ENCODE data around the gene ADAP1. TPM values are rescaled to one million over a fixed set of nuclear protein-coding genes. Genes with fewer than 3 reads are reported as not detected.

The ADAP1 gene
- total and polyA plus RNA-seq, 2 of the 13 experiments (the other 11 are each of a cell fraction or from before 2014, with no cell fraction given): 10.5 to 24.6 TPM

DNA sequence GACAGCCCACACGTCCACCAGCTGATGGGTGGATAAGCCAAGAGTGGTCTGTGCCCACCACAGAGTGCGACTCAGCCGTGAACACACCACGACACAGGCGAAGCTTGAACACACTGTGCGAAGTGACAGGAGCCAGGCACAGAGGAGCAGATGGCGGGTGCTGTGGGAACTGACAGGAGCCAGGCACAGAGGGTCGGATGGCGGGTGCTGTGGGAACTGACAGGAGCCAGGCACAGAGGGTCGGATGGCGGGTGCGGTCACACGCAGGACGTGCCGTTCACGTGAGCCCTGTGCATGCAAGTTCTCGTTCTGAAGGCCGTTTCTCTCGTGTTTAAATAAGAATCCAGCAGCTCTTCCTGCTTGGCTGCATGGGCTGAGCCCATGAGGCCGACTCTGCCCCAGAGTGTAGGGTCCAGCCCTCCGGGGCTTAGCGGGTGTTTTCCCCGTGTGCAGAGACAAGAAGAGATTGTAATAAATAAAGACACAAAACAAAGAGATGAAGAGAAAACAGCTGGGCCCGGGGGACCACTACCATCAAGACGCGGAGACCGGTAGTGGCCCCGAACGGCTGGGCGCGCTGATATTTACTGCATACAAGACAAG is 5.9 kb upstream of the ADAP1 start (continued):
- TF ChIP-seq, protein P1, sequence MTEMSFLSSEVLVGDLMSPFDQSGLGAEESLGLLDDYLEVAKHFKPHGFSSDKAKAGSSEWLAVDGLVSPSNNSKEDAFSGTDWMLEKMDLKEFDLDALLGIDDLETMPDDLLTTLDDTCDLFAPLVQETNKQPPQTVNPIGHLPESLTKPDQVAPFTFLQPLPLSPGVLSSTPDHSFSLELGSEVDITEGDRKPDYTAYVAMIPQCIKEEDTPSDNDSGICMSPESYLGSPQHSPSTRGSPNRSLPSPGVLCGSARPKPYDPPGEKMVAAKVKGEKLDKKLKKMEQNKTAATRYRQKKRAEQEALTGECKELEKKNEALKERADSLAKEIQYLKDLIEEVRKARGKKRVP (CRISPR knock-in tag; IDR thresholded peaks at IDR 0.05): no peak
- TF ChIP-seq ZNF615 (CRISPR knock-in tag; IDR thresholded peaks at IDR 0.05; ENCODE audit: borderline replicate concordance): no peak
- TF ChIP-seq SALL2 (CRISPR knock-in tag; IDR thresholded peaks at IDR 0.05): no peak
- peak; percentile 54; the same call in 1 of the 2 replicates for TF ChIP-seq KAT8 (CRISPR knock-in tag; IDR thresholded peaks at IDR 0.05)
- TF ChIP-seq ZNF383 (CRISPR knock-in tag; IDR thresholded peaks at IDR 0.05; ENCODE audit: borderline replicate concordance): no peak
- no peak for TF ChIP-seq CEBPG (CRISPR knock-in tag; IDR thresholded peaks at IDR 0.05)
- TF ChIP-seq ZNF124 (CRISPR knock-in tag; IDR thresholded peaks at IDR 0.05): no peak
- TF ChIP-seq XBP1 (CRISPR knock-in tag; IDR thresholded peaks at IDR 0.05): no peak
- no peak for TF ChIP-seq HMGA1 (CRISPR knock-in tag; conservative IDR thresholded peaks at IDR 0.05)
- TF ChIP-seq ZMYM2 (CRISPR knock-in tag; IDR thresholded peaks at IDR 0.05): no peak
- no peak for TF ChIP-seq SYNCRIP (IDR thresholded peaks at IDR 0.05; ENCODE audit: insufficient read depth, low read depth, low read length)
- TF ChIP-seq MEF2D (CRISPR knock-in tag; IDR thresholded peaks at IDR 0.05): peak; percentile 89
- TF ChIP-seq, protein P2, sequence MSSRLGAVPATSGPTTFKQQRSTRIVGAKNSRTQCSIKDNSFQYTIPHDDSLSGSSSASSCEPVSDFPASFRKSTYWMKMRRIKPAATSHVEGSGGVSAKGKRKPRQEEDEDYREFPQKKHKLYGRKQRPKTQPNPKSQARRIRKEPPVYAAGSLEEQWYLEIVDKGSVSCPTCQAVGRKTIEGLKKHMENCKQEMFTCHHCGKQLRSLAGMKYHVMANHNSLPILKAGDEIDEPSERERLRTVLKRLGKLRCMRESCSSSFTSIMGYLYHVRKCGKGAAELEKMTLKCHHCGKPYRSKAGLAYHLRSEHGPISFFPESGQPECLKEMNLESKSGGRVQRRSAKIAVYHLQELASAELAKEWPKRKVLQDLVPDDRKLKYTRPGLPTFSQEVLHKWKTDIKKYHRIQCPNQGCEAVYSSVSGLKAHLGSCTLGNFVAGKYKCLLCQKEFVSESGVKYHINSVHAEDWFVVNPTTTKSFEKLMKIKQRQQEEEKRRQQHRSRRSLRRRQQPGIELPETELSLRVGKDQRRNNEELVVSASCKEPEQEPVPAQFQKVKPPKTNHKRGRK (CRISPR knock-in tag; IDR thresholded peaks at IDR 0.05): no peak
- peak; percentile 68; the same call in 1 of the 2 replicates for TF ChIP-seq KDM5B (CRISPR knock-in tag; IDR thresholded peaks at IDR 0.05; ENCODE audit: borderline replicate concordance)
- TF ChIP-seq ZBTB1 (CRISPR knock-in tag; IDR thresholded peaks at IDR 0.05; ENCODE audit: borderline replicate concordance): no peak
- TF ChIP-seq BHLHE40 (IDR thresholded peaks at IDR 0.05; ENCODE audit: low read length): peak; percentile 98
- no peak for TF ChIP-seq PAX8 (CRISPR knock-in tag; IDR thresholded peaks at IDR 0.05; ENCODE audit: borderline replicate concordance)
- TF ChIP-seq NFE2L2 (IDR thresholded peaks at IDR 0.05; ENCODE audit: low read length): no peak
- no peak for TF ChIP-seq ZNF34 (CRISPR knock-in tag; IDR thresholded peaks at IDR 0.05; ENCODE audit: borderline replicate concordance)
- no peak for TF ChIP-seq POLR2AphosphoS2 (IDR thresholded peaks at IDR 0.05; ENCODE audit: low read depth, low read length)
- TF ChIP-seq ZNF101 (CRISPR knock-in tag; IDR thresholded peaks at IDR 0.05; ENCODE audit: borderline replicate concordance, low read depth): no peak
- TF ChIP-seq, protein P3, sequence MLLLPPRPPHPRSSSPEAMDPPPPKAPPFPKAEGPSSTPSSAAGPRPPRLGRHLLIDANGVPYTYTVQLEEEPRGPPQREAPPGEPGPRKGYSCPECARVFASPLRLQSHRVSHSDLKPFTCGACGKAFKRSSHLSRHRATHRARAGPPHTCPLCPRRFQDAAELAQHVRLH (CRISPR knock-in tag; IDR thresholded peaks at IDR 0.05; ENCODE audit: borderline replicate concordance, low read depth): no peak
- TF ChIP-seq ZNF292 (CRISPR knock-in tag; IDR thresholded peaks at IDR 0.05; ENCODE audit: borderline replicate concordance, low read depth): peak; percentile 92; the same call in 1 of the 2 replicates
- no peak for TF ChIP-seq CREM (IDR thresholded peaks at IDR 0.05)
- no peak for TF ChIP-seq CREM (CRISPR knock-in tag; IDR thresholded peaks at IDR 0.05)
- no peak for TF ChIP-seq ZFP82 (CRISPR knock-in tag; IDR thresholded peaks at IDR 0.05; ENCODE audit: borderline replicate concordance)
- no peak for TF ChIP-seq NFIB (CRISPR knock-in tag; IDR thresholded peaks at IDR 0.05; ENCODE audit: borderline replicate concordance)
- TF ChIP-seq, protein P4, sequence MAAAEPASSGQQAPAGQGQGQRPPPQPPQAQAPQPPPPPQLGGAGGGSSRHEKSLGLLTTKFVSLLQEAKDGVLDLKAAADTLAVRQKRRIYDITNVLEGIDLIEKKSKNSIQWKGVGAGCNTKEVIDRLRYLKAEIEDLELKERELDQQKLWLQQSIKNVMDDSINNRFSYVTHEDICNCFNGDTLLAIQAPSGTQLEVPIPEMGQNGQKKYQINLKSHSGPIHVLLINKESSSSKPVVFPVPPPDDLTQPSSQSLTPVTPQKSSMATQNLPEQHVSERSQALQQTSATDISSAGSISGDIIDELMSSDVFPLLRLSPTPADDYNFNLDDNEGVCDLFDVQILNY (CRISPR knock-in tag; conservative IDR thresholded peaks at IDR 0.05): no peak
- TF ChIP-seq ZIK1 (CRISPR knock-in tag; IDR thresholded peaks at IDR 0.05; ENCODE audit: borderline replicate concordance, low read depth): peak; percentile 73; the same call in 1 of the 2 replicates
- TF ChIP-seq XRCC5 (optimal IDR thresholded peaks at IDR 0.05; ENCODE audit: low read length): no peak
